OCI-LY1 (cell line): ENCODE results near the gene TMEM88.

ENCODE experiments used
- H2AFZ ChIP-seq: fragments of 200-600 bp; sonication (generic), shearing (Covaris generic); 2 replicates; pipeline ENCODE4 v1.6.0; 2014; ENCODE audit warnings: antibody characterized with exemption, mild to moderate bottlenecking, low read length
- H3F3A ChIP-seq: fragments of 200-600 bp; sonication (generic), shearing (Covaris generic); 2 replicates; pipeline ENCODE4 v1.6.0; 2014; ENCODE audit warnings: mild to moderate bottlenecking, antibody characterized with exemption, low read length, moderate library complexity; ENCODE audit not compliant: insufficient read depth
- H3K27ac ChIP-seq: fragments of 200-600 bp; sonication (generic); 2 replicates; pipeline ENCODE4 v1.5.1; 2014; ENCODE audit warnings: low read length, mixed run types, mild to moderate bottlenecking, low read depth; ENCODE audit not compliant: poor library complexity, severe bottlenecking
- H3K27me3 ChIP-seq: fragments of 200-600 bp; sonication (generic); 2 replicates; pipeline ENCODE4 v1.6.0; 2014; ENCODE audit warnings: antibody characterized with exemption, mild to moderate bottlenecking, low read length, moderate library complexity; ENCODE audit not compliant: insufficient read depth
- H3K36me3 ChIP-seq: fragments of 200-600 bp; sonication (generic); 2 replicates; pipeline ENCODE4 v1.6.1; 2014; ENCODE audit warnings: mild to moderate bottlenecking, antibody characterized with exemption, low read length, moderate library complexity, mixed read lengths; ENCODE audit not compliant: insufficient read depth
- H3K4me1 ChIP-seq: fragments of 200-600 bp; sonication (generic); 2 replicates; pipeline ENCODE4 v1.5.1; 2014; ENCODE audit warnings: mild to moderate bottlenecking, low read length, moderate library complexity; ENCODE audit not compliant: insufficient read depth, severe bottlenecking
- H3K4me2 ChIP-seq: fragments of 200-600 bp; sonication (generic), shearing (Covaris generic); 2 replicates; pipeline ENCODE4 v1.6.1; 2014; ENCODE audit warnings: low read length
- H3K4me3 ChIP-seq: fragments of 200-600 bp; sonication (generic); 2 replicates; pipeline ENCODE4 v1.5.1; 2014; ENCODE audit warnings: low read length, low read depth, mild to moderate bottlenecking, mixed read lengths; ENCODE audit not compliant: poor library complexity, severe bottlenecking
- H3K79me2 ChIP-seq: fragments of 200-600 bp; shearing (Covaris generic); 2 replicates; pipeline ENCODE4 v1.6.1; 2016; ENCODE audit warnings: mixed run types, low read length, mixed read lengths; ENCODE audit not compliant: insufficient read depth
- H3K9ac ChIP-seq: fragments of 200-600 bp; sonication (generic), shearing (Covaris generic); 2 replicates; pipeline ENCODE4 v1.6.1; 2014; ENCODE audit warnings: mild to moderate bottlenecking, low read length, mixed read lengths
- H3K9me2 ChIP-seq: fragments of 200-600 bp; sonication (generic), shearing (Covaris generic); 2 replicates; pipeline ENCODE4 v1.6.1; 2014; ENCODE audit warnings: low read depth, mild to moderate bottlenecking, low read length, mixed read lengths
- H3K9me3 ChIP-seq: fragments of 200-600 bp; shearing (Covaris generic); 2 replicates; pipeline ENCODE4 v1.6.1; 2014; ENCODE audit warnings: low read length, mixed read lengths
- H4K20me1 ChIP-seq: fragments of 200-600 bp; sonication (generic), shearing (Covaris generic); 2 replicates; pipeline ENCODE4 v1.6.0; 2016; ENCODE audit warnings: mild to moderate bottlenecking, low read length; ENCODE audit not compliant: insufficient read depth
- EZH2 ChIP-seq: fragments of 200-600 bp; sonication (generic), shearing (Covaris generic); IDR thresholded peaks from 2 replicates; pipeline ENCODE4 v1.8.0; 2017; ENCODE audit warnings: borderline replicate concordance, mixed run types, mild to moderate bottlenecking, antibody characterized with exemption, low read length, moderate library complexity, mixed read lengths
- TF ChIP-seq, protein P1 (sequence below): fragments of 200-600 bp; sonication (generic), shearing (Covaris generic); IDR thresholded peaks from 2 replicates; pipeline ENCODE4 v1.5.1; 2017; ENCODE audit warnings: mild to moderate bottlenecking, antibody characterized with exemption, low read length, moderate library complexity, mixed read lengths

The TMEM88 gene

DNA sequence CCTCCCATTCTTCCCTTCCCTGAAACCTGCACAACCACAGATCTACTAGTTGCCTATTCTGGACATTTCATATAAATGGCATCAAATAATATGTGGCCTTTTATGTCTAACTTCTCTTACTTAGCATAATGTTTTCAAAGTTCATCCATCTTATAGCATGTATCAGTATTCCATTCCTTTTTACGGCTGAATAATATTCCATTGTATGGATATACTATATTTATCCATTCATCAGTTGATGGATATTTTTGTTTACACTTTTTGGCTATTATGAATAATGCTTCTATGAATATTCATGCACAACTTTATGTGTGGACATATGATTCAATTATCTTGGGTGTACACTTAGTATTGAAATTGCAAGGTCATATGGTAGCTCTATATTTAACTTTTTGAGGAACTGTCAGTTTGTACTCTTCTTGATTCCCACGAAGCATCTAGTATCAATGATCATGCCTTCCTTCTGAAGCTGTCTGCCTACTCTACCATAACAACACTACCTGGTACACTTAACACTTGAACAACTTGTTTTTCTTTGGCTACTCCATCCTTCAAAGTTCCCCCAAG lies 21.0 kb downstream of the TMEM88 start:
- Histone ChIP-seq H3K4me3 (no peak overlapping the region), H3K4me2 (no peak overlapping the region), H3K9me3 (no peaks in the 10 kb centered on the region), H2AFZ (no peak overlapping the region), H3F3A (peaks cover 9% of the 10 kb centered on the region; the same call in 1 of the 2 replicates), H3K27me3 (no peaks in the 10 kb centered on the region), H3K36me3 (peaks cover 64% of the 10 kb centered on the region), H3K9ac (no peak overlapping the region), H3K9me2 (no peaks in the 10 kb centered on the region), H3K4me1 (peaks cover 13% of the 10 kb centered on the region), H3K79me2 (no peaks in the 10 kb centered on the region), H3K27ac (no peak overlapping the region), H4K20me1 (no peaks in the 10 kb centered on the region)
- TF ChIP-seq EZH2: no peak
- TF ChIP-seq, protein P1, sequence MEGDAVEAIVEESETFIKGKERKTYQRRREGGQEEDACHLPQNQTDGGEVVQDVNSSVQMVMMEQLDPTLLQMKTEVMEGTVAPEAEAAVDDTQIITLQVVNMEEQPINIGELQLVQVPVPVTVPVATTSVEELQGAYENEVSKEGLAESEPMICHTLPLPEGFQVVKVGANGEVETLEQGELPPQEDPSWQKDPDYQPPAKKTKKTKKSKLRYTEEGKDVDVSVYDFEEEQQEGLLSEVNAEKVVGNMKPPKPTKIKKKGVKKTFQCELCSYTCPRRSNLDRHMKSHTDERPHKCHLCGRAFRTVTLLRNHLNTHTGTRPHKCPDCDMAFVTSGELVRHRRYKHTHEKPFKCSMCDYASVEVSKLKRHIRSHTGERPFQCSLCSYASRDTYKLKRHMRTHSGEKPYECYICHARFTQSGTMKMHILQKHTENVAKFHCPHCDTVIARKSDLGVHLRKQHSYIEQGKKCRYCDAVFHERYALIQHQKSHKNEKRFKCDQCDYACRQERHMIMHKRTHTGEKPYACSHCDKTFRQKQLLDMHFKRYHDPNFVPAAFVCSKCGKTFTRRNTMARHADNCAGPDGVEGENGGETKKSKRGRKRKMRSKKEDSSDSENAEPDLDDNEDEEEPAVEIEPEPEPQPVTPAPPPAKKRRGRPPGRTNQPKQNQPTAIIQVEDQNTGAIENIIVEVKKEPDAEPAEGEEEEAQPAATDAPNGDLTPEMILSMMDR: no peak

DNA sequence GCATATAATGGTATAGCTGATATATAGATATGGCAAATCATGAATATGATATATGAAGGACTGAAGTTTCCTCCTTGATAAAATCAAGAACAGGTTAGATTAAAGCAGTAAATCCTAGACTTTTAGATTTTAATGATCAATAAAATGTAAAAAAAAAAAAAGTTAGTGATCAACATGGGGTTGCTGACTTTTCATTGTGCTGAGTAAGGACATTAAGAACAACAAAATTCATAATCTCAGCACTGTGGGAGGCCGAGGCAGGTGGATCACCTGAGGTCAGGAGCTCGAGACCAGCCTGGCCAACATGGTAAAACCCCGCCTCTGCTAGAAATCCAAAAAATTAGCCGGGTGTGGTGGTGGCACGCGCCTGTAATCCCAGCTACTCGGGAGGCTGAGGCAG lies 23.4 kb downstream of the TMEM88 start:
- H3K4me1 ChIP-seq: peaks cover 36% of the 10 kb centered on the region
- H3K9ac ChIP-seq: no peak overlapping the region
- H3K36me3 ChIP-seq: peaks cover 57% of the 10 kb centered on the region
- TF ChIP-seq EZH2: no peak
- TF ChIP-seq, protein P1: no peak
- H2AFZ ChIP-seq: no peak overlapping the region
- no peaks in the 10 kb centered on the region for H4K20me1 ChIP-seq
- no peak overlapping the region for H3K4me2 ChIP-seq
- no peaks in the 10 kb centered on the region for H3K27me3 ChIP-seq
- H3K27ac ChIP-seq: no peak overlapping the region
- H3K9me3 ChIP-seq: no peaks in the 10 kb centered on the region
- H3K79me2 ChIP-seq: no peaks in the 10 kb centered on the region
- H3F3A ChIP-seq: peaks cover 12% of the 10 kb centered on the region; the same call in 1 of the 2 replicates
- H3K4me3 ChIP-seq: no peak overlapping the region
- H3K9me2 ChIP-seq: no peaks in the 10 kb centered on the region

DNA sequence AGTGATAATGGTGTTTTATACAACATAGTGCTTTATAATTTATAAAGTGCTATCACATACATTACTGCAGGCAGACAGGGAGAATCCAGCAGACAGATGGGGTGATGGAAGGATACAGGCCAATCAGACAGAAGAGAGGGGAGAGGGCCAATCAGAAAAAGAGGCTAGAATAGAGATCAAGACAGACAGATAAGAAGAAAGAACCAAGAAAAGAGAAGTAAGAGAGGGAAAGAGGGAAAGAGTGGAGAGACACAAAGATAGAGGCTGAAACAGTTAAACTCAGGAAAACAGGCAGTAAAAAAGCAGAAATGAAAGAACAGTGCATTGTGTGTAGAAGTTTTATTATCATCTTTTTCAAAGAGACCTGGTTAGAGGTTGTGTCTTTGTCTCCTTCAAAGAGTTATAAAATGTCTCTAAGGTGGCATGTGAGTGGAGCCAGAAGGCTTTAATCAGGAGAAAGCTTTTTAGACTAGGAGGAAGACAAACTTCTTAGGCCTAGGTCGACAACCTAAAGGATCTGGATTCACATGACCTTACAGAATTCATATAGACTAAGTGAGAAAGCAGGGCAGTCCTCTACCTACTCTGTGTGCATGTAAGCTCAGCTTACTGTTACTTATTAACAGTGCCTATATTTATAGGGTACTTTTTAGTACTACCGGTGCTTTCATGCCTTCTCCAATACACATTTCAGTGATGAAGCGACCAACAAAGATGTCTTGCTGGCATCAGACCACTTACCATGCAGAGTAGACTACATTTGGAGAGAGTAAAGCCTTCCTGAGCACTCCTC lies 25.4 kb downstream of the TMEM88 start:
- Histone ChIP-seq H3K36me3 (peaks cover 41% of the 10 kb centered on the region), H3K27me3 (no peaks in the 10 kb centered on the region), H2AFZ (no peak overlapping the region), H3K9ac (peak overlapping the region; percentile 81), H3K9me2 (no peaks in the 10 kb centered on the region), H3K4me2 (peak overlapping the region; percentile 85), H3K27ac (peak overlapping the region; percentile 97), H3K9me3 (no peaks in the 10 kb centered on the region), H4K20me1 (no peaks in the 10 kb centered on the region), H3K4me1 (peaks cover 46% of the 10 kb centered on the region), H3K4me3 (peak overlapping the region; percentile 60), H3F3A (peaks cover 12% of the 10 kb centered on the region; the same call in 1 of the 2 replicates), H3K79me2 (no peaks in the 10 kb centered on the region)
- TF ChIP-seq EZH2: no peak
- TF ChIP-seq, protein P1: no peak
